ENCODE results near the gene VAMP2. TPM values are rescaled to one million over a fixed set of nuclear protein-coding genes. Genes with fewer than 3 reads are reported as not detected.

Gene VAMP2
- total and polyA plus RNA-seq, 9 of the 15 experiments (the other 6 are each of a cell fraction or from before 2014, with no cell fraction given): 2.3 to 31.8 (median 6.0) TPM

- TF ChIP-seq PCBP2 (IDR thresholded peaks at IDR 0.05; ENCODE audit: low read depth, low read length, poor library complexity, severe bottlenecking): no peak
- no peak for TF ChIP-seq ARID3B (CRISPR knock-in tag; IDR thresholded peaks at IDR 0.05; ENCODE audit: borderline replicate concordance)
- no peak for TF ChIP-seq ZNF449 (CRISPR knock-in tag; IDR thresholded peaks at IDR 0.05)
- TF ChIP-seq POLR2AphosphoS2 (IDR thresholded peaks at IDR 0.05; ENCODE audit: low read length): peak; percentile 99
- no peak for TF ChIP-seq ATF6 (CRISPR knock-in tag; IDR thresholded peaks at IDR 0.05)
- peak; percentile 96 for TF ChIP-seq PHB (CRISPR knock-in tag; IDR thresholded peaks at IDR 0.05)
- TF ChIP-seq NEUROD1 (IDR thresholded peaks at IDR 0.05; ENCODE audit: borderline replicate concordance, low read depth, low read length, partially characterized antibody): peak; percentile 49
- no peak for TF ChIP-seq ZNF217 (CRISPR knock-in tag; IDR thresholded peaks at IDR 0.05)
- peak; percentile 65 for TF ChIP-seq JUND (IDR thresholded peaks at IDR 0.05; ENCODE audit: borderline replicate concordance, low read depth, low read length)
- peak; percentile 81; the same call in 2 of the 3 replicates for TF ChIP-seq JUND (tag; IDR thresholded peaks at IDR 0.05; ENCODE audit: borderline replicate concordance, low read depth, low read length)
- no peak for TF ChIP-seq ZNF277 (CRISPR knock-in tag; IDR thresholded peaks at IDR 0.05; ENCODE audit: borderline replicate concordance)
- no peak for TF ChIP-seq CREB3 (tag; conservative IDR thresholded peaks at IDR 0.05; ENCODE audit: low read depth)
- TF ChIP-seq SREBF2 (CRISPR knock-in tag; IDR thresholded peaks at IDR 0.05): 0 out of 2 replicates have a peak, but pooled peaks have one; percentile 63
- TF ChIP-seq HMG20A (CRISPR knock-in tag; conservative IDR thresholded peaks at IDR 0.05): peak; percentile 79
- TF ChIP-seq BRCA1 (IDR thresholded peaks at IDR 0.05): no peak
- TF ChIP-seq BRCA1 (CRISPR knock-in tag; IDR thresholded peaks at IDR 0.05): no peak
- TF ChIP-seq SRSF9 (IDR thresholded peaks at IDR 0.05; ENCODE audit: borderline replicate concordance, low read depth, low read length): no peak
- TF ChIP-seq ZNF77 (CRISPR knock-in tag; IDR thresholded peaks at IDR 0.05): peak; percentile 95
- TF ChIP-seq RBFOX2 (IDR thresholded peaks at IDR 0.05; ENCODE audit: low read depth, low read length): peak; percentile 91
- TF ChIP-seq RNF2 (IDR thresholded peaks at IDR 0.05): peak; percentile 100
- TF ChIP-seq ZFP30 (CRISPR knock-in tag; IDR thresholded peaks at IDR 0.05; ENCODE audit: borderline replicate concordance): peak; percentile 91; the same call in 1 of the 2 replicates
Measured at GRCh38 chr17:8173056-8173870, 10.5 kb upstream of the VAMP2 start (continued).
